Measurements from ENCODE around the gene KLHDC10. TPM values are rescaled to one million over a fixed set of nuclear protein-coding genes. Genes with fewer than 3 reads are reported as not detected.
"Not testable (repeated sequence)": the region's sequence is repeated elsewhere in the genome, so short reads cannot be mapped to it uniquely, and the experiment has no call there.

The KLHDC10 gene
- total RNA-seq, 1 experiment from 2014 or later: 47.0 TPM

GRCh38 chr7:130181263-130181605 is 110.9 kb downstream of the KLHDC10 start:
- Histone ChIP-seq H3K9me3 (ENCODE audit: insufficient read depth, low read depth) (no peaks in the 10 kb centered on the region), H2AFZ (no peak overlapping the region), H3K4me1 (replicated peaks; ENCODE audit: insufficient read depth) (no peaks in the 10 kb centered on the region), H3K27me3 (ENCODE audit: insufficient read depth, low read depth) (no peaks in the 10 kb centered on the region), H3K9me2 (ENCODE audit: insufficient read depth) (no peaks in the 10 kb centered on the region), H3K27ac (no peak overlapping the region), H3K4me3 (no peak overlapping the region), H3K4me2 (no peak overlapping the region), H3K36me3 (ENCODE audit: low read depth) (peaks cover 42% of the 10 kb centered on the region), H3F3A (ENCODE audit: insufficient read depth, low read depth) (no peaks in the 10 kb centered on the region), H3K79me2 (ENCODE audit: low read depth) (no peaks in the 10 kb centered on the region), H4K20me1 (ENCODE audit: insufficient read depth) (no peaks in the 10 kb centered on the region)
- CTCF ChIA-PET: interaction anchor here (0.6 kb wide), 1 partner anchor 651 kb away, joined by 4 read pairs; no protein-coding TSS in a partner anchor
- BruUV-seq (replicated peaks): no TSS peak
- DNase-seq: no peak
- no peak for TF ChIP-seq EZH2 (IDR thresholded peaks at IDR 0.05; ENCODE audit: low read depth)
- TF ChIP-seq CTCF (conservative IDR thresholded peaks at IDR 0.05): no peak
- POLR2A ChIA-PET (ENCODE audit: unreplicated experiment): no interaction called here
- intact Hi-C loops (cut with micrococcal nuclease; ENCODE audit: unreplicated experiment): loop anchor here (5.0 kb wide), 1 partner anchor 381 kb away; no protein-coding TSS in a partner anchor

- Histone ChIP-seq H3K4me2 (no peak overlapping the region), H3K4me3 (no peak overlapping the region), H3K36me3 (ENCODE audit: low read depth) (peaks cover 42% of the 10 kb centered on the region), H3K4me1 (replicated peaks; ENCODE audit: insufficient read depth) (no peaks in the 10 kb centered on the region), H3K9me2 (ENCODE audit: insufficient read depth) (no peaks in the 10 kb centered on the region), H2AFZ (no peak overlapping the region), H3K9me3 (ENCODE audit: insufficient read depth, low read depth) (no peaks in the 10 kb centered on the region), H3K27me3 (ENCODE audit: insufficient read depth, low read depth) (no peaks in the 10 kb centered on the region), H4K20me1 (ENCODE audit: insufficient read depth) (no peaks in the 10 kb centered on the region), H3K79me2 (ENCODE audit: low read depth) (no peaks in the 10 kb centered on the region), H3F3A (ENCODE audit: insufficient read depth, low read depth) (no peaks in the 10 kb centered on the region), H3K27ac (no peak overlapping the region)
- no TSS peak for BruUV-seq (replicated peaks)
- no peak for DNase-seq
- TF ChIP-seq CTCF (conservative IDR thresholded peaks at IDR 0.05): no peak
- TF ChIP-seq EZH2 (IDR thresholded peaks at IDR 0.05; ENCODE audit: low read depth): no peak
- ChIA-PET POLR2A (ENCODE audit: unreplicated experiment) (no interaction called here), CTCF (no interaction called here)
- intact Hi-C loops (cut with micrococcal nuclease; ENCODE audit: unreplicated experiment): loop anchor here (5.0 kb wide), 1 partner anchor 379 kb away; no protein-coding TSS in a partner anchor
Measured at GRCh38 chr7:130182990-130183389, 112.7 kb downstream of the KLHDC10 start.

- intact Hi-C loops (cut with micrococcal nuclease; ENCODE audit: unreplicated experiment): loop anchor here (5.0 kb wide), 1 partner anchor 378 kb away; no protein-coding TSS in a partner anchor
- H3K27ac ChIP-seq; H3K9me2 ChIP-seq (ENCODE audit: insufficient read depth); DNase-seq; POLR2A ChIA-PET (ENCODE audit: unreplicated experiment); H3K4me3 ChIP-seq; H3K4me1 ChIP-seq (replicated peaks; ENCODE audit: insufficient read depth); H3K27me3 ChIP-seq (ENCODE audit: insufficient read depth, low read depth); H3K4me2 ChIP-seq; H3K9me3 ChIP-seq (ENCODE audit: insufficient read depth, low read depth); H4K20me1 ChIP-seq (ENCODE audit: insufficient read depth); H3K79me2 ChIP-seq (ENCODE audit: low read depth); BruUV-seq (replicated peaks); H3F3A ChIP-seq (ENCODE audit: insufficient read depth, low read depth); H2AFZ ChIP-seq: not testable (repeated sequence)
- peaks cover 40% of the 10 kb centered on the region for H3K36me3 ChIP-seq (ENCODE audit: low read depth)
- CTCF ChIA-PET: interaction anchor here (0.5 kb wide), 1 partner anchor 15 kb away, joined by 4 read pairs; no protein-coding TSS in a partner anchor
Measured at GRCh38 chr7:130184349-130184748, 114.0 kb downstream of the KLHDC10 start.

Other genes with a start within 250 kb of the KLHDC10 start
- gene UBE2H, start 117.6 kb upstream of the KLHDC10 start, total RNA-seq (2021): 211 TPM in 2 replicates
- gene ZC3HC1, start 19.2 kb upstream of the KLHDC10 start, total RNA-seq (2021): 21.6 and 25.7 TPM in 2 replicates
- gene TMEM209, start 134.9 kb downstream of the KLHDC10 start, total RNA-seq (2021): 20.0 and 30.8 TPM in 2 replicates
- not detected in 2 replicates for gene SSMEM1, start 137.3 kb downstream of the KLHDC10 start, total RNA-seq (2021)
- not detected in 2 replicates for gene CPA2, start 196.3 kb downstream of the KLHDC10 start, total RNA-seq (2021)
- gene CPA4, start 222.6 kb downstream of the KLHDC10 start, total RNA-seq (2021): 4.2 and 9.8 TPM in 2 replicates